ENCODE data around the gene ASIC5. TPM values are rescaled to one million over a fixed set of nuclear protein-coding genes. Genes with fewer than 3 reads are reported as not detected.
A peak's percentile ranks its signal among the peaks of the same experiment; 100 is the strongest.

Gene ASIC5
- total and polyA plus RNA-seq, 2 experiments from 2014 or later = not detected

- Histone ChIP-seq H3K4me2 (peak overlapping the region; percentile 28), H2AFZ (no peak overlapping the region), H3K9me2 (replicated peaks; ENCODE audit: insufficient read depth) (no peaks in the 10 kb centered on the region)
These were observed 76.7 kb downstream of the ASIC5 start for GRCh38 chr4:155789391-155789790.

GRCh38 chr4:155787113-155787710, 78.9 kb downstream of the ASIC5 start:
- WGBS (ENCODE audit: low lambda C conversion rate, missing lambda C conversion rate) = 23% methylated on average over 5 of the region's 5 CpGs
- no peaks in the 10 kb centered on the region for H4K20me1 ChIP-seq (ENCODE audit: insufficient read depth, poor library complexity, severe bottlenecking)
- peak; percentile 64 for DNase-seq (ENCODE audit: low spot score)

More at GRCh38 chr4:155789391-155789790, 76.7 kb downstream of the ASIC5 start:
- no peaks in the 10 kb centered on the region for H3K79me2 ChIP-seq
- no peaks in the 10 kb centered on the region for H3K36me3 ChIP-seq (replicated peaks; ENCODE audit: insufficient read depth, low read depth)
- no peaks in the 10 kb centered on the region for H3K4me1 ChIP-seq (ENCODE audit: insufficient read depth)
- no peaks in the 10 kb centered on the region for H4K20me1 ChIP-seq (ENCODE audit: insufficient read depth, poor library complexity, severe bottlenecking)
- TF ChIP-seq EZH2 (IDR thresholded peaks at IDR 0.05; ENCODE audit: borderline replicate concordance) (no peak), EZH2phosphoT487 (IDR thresholded peaks at IDR 0.05; ENCODE audit: low read depth, severe bottlenecking, unreplicated experiment) (no peak)
- TF ChIP-seq, protein P1, sequence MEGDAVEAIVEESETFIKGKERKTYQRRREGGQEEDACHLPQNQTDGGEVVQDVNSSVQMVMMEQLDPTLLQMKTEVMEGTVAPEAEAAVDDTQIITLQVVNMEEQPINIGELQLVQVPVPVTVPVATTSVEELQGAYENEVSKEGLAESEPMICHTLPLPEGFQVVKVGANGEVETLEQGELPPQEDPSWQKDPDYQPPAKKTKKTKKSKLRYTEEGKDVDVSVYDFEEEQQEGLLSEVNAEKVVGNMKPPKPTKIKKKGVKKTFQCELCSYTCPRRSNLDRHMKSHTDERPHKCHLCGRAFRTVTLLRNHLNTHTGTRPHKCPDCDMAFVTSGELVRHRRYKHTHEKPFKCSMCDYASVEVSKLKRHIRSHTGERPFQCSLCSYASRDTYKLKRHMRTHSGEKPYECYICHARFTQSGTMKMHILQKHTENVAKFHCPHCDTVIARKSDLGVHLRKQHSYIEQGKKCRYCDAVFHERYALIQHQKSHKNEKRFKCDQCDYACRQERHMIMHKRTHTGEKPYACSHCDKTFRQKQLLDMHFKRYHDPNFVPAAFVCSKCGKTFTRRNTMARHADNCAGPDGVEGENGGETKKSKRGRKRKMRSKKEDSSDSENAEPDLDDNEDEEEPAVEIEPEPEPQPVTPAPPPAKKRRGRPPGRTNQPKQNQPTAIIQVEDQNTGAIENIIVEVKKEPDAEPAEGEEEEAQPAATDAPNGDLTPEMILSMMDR (IDR thresholded peaks at IDR 0.05; ENCODE audit: poor library complexity) = no peak
- H3K27ac ChIP-seq = no peak overlapping the region
- WGBS (ENCODE audit: low lambda C conversion rate, missing lambda C conversion rate) = 79% methylated on average over 6 of the region's 6 CpGs
- no peaks in the 10 kb centered on the region for H3K9me3 ChIP-seq (ENCODE audit: low read depth)
- no peak overlapping the region for H3K4me3 ChIP-seq
- no peaks in the 10 kb centered on the region for H3K27me3 ChIP-seq
- no peak for DNase-seq (ENCODE audit: low spot score)

GRCh38 chr4:155785828-155786227, 80.2 kb downstream of the ASIC5 start:
- Histone ChIP-seq H3K27me3 (no peaks in the 10 kb centered on the region), H3K79me2 (no peaks in the 10 kb centered on the region), H4K20me1 (ENCODE audit: insufficient read depth, poor library complexity, severe bottlenecking) (no peaks in the 10 kb centered on the region), H3K4me2 (no peak overlapping the region), H3K4me3 (no peak overlapping the region), H3K4me1 (ENCODE audit: insufficient read depth) (no peaks in the 10 kb centered on the region), H2AFZ (no peak overlapping the region), H3K9me3 (ENCODE audit: low read depth) (no peaks in the 10 kb centered on the region), H3K9me2 (replicated peaks; ENCODE audit: insufficient read depth) (no peaks in the 10 kb centered on the region), H3K27ac (no peak overlapping the region), H3K36me3 (replicated peaks; ENCODE audit: insufficient read depth, low read depth) (no peaks in the 10 kb centered on the region)
- TF ChIP-seq, protein P1 (IDR thresholded peaks at IDR 0.05; ENCODE audit: poor library complexity) = no peak
- 85% methylated on average over 1 of the region's 1 CpG for WGBS (ENCODE audit: low lambda C conversion rate, missing lambda C conversion rate)
- no peak for DNase-seq (ENCODE audit: low spot score)

More at GRCh38 chr4:155787113-155787710, 78.9 kb downstream of the ASIC5 start:
- H3K79me2 ChIP-seq = no peaks in the 10 kb centered on the region
- H2AFZ ChIP-seq = no peak overlapping the region
- no peaks in the 10 kb centered on the region for H3K9me3 ChIP-seq (ENCODE audit: low read depth)
- no peaks in the 10 kb centered on the region for H3K36me3 ChIP-seq (replicated peaks; ENCODE audit: insufficient read depth, low read depth)
- no peak overlapping the region for H3K4me2 ChIP-seq
- no peak for TF ChIP-seq EZH2phosphoT487 (IDR thresholded peaks at IDR 0.05; ENCODE audit: low read depth, severe bottlenecking, unreplicated experiment)
- TF ChIP-seq, protein P1 (IDR thresholded peaks at IDR 0.05; ENCODE audit: poor library complexity) = peak; percentile 77
- H3K9me2 ChIP-seq (replicated peaks; ENCODE audit: insufficient read depth) = no peaks in the 10 kb centered on the region
- H3K4me3 ChIP-seq = no peak overlapping the region
- no peaks in the 10 kb centered on the region for H3K27me3 ChIP-seq
- no peak overlapping the region for H3K27ac ChIP-seq
- H3K4me1 ChIP-seq (ENCODE audit: insufficient read depth) = no peaks in the 10 kb centered on the region

GRCh38 chr4:155784637-155785036, 81.4 kb downstream of the ASIC5 start:
- DNase-seq (ENCODE audit: low spot score) = no peak
- H4K20me1 ChIP-seq (ENCODE audit: insufficient read depth, poor library complexity, severe bottlenecking) = no peaks in the 10 kb centered on the region
- no peak overlapping the region for H3K4me2 ChIP-seq
- H3K36me3 ChIP-seq (replicated peaks; ENCODE audit: insufficient read depth, low read depth) = no peaks in the 10 kb centered on the region
- H2AFZ ChIP-seq = no peak overlapping the region
- 51% methylated on average over 1 of the region's 1 CpG for WGBS (ENCODE audit: low lambda C conversion rate, missing lambda C conversion rate)
- H3K9me2 ChIP-seq (replicated peaks; ENCODE audit: insufficient read depth) = no peaks in the 10 kb centered on the region
- no peaks in the 10 kb centered on the region for H3K27me3 ChIP-seq
- no peak overlapping the region for H3K27ac ChIP-seq
- no peaks in the 10 kb centered on the region for H3K4me1 ChIP-seq (ENCODE audit: insufficient read depth)
- H3K4me3 ChIP-seq = no peak overlapping the region
- TF ChIP-seq, protein P1 (IDR thresholded peaks at IDR 0.05; ENCODE audit: poor library complexity) = no peak
- TF ChIP-seq EZH2 (IDR thresholded peaks at IDR 0.05; ENCODE audit: borderline replicate concordance) (no peak), EZH2phosphoT487 (IDR thresholded peaks at IDR 0.05; ENCODE audit: low read depth, severe bottlenecking, unreplicated experiment) (no peak)
- H3K79me2 ChIP-seq = no peaks in the 10 kb centered on the region
- no peaks in the 10 kb centered on the region for H3K9me3 ChIP-seq (ENCODE audit: low read depth)

Data from hepatocyte (in vitro differentiated cells).